ENCODE data around the gene BEND4. TPM values are rescaled to one million over a fixed set of nuclear protein-coding genes. Genes with fewer than 3 reads are reported as not detected.

BEND4 gene
- total RNA-seq, 1 donor from 2014 or later, result 2.1 TPM

- no peak for TF ChIP-seq CTCF (IDR thresholded peaks at IDR 0.05; ENCODE audit: partially characterized antibody, unreplicated experiment)
- no peaks in the 10 kb centered on the region for H3K9me3 Mint-ChIP-seq (ENCODE audit: unreplicated experiment)
- H3K27me3 Mint-ChIP-seq (ENCODE audit: unreplicated experiment), result no peaks in the 10 kb centered on the region
- no peaks in the 10 kb centered on the region for H3K4me1 Mint-ChIP-seq (ENCODE audit: low read depth, unreplicated experiment)
- DNase-seq, result no peak
- H3K27ac Mint-ChIP-seq (ENCODE audit: unreplicated experiment), result no peak overlapping the region
- H3K36me3 Mint-ChIP-seq (ENCODE audit: unreplicated experiment), result no peaks in the 10 kb centered on the region
- no peak overlapping the region for H3K4me3 Mint-ChIP-seq (ENCODE audit: unreplicated experiment)
Observed at GRCh38 chr4:42133006-42133405, 19.4 kb downstream of the BEND4 start.

- Mint-ChIP-seq H3K36me3 (ENCODE audit: unreplicated experiment) (no peaks in the 10 kb centered on the region), H3K27ac (ENCODE audit: unreplicated experiment) (no peak overlapping the region), H3K9me3 (ENCODE audit: unreplicated experiment) (no peaks in the 10 kb centered on the region), H3K4me1 (ENCODE audit: low read depth, unreplicated experiment) (no peaks in the 10 kb centered on the region), H3K27me3 (ENCODE audit: unreplicated experiment) (no peaks in the 10 kb centered on the region), H3K4me3 (ENCODE audit: unreplicated experiment) (no peak overlapping the region)
- DNase-seq, result no peak
- no peak for TF ChIP-seq CTCF (IDR thresholded peaks at IDR 0.05; ENCODE audit: partially characterized antibody, unreplicated experiment)
Observed at GRCh38 chr4:42132099-42132498, 20.4 kb downstream of the BEND4 start.

GRCh38 chr4:42123071-42123644 is 29.3 kb downstream of the BEND4 start:
- DNase-seq, result no peak
- Mint-ChIP-seq H3K36me3 (ENCODE audit: unreplicated experiment) (peaks cover 7% of the 10 kb centered on the region), H3K4me3 (ENCODE audit: unreplicated experiment) (no peak overlapping the region), H3K4me1 (ENCODE audit: low read depth, unreplicated experiment) (peaks cover 7% of the 10 kb centered on the region), H3K9me3 (ENCODE audit: unreplicated experiment) (peaks cover 2% of the 10 kb centered on the region), H3K27ac (ENCODE audit: unreplicated experiment) (no peak overlapping the region), H3K27me3 (ENCODE audit: unreplicated experiment) (no peaks in the 10 kb centered on the region)
- no peak for TF ChIP-seq CTCF (IDR thresholded peaks at IDR 0.05; ENCODE audit: partially characterized antibody, unreplicated experiment)

GRCh38 chr4:42122237-42122636 is 30.2 kb downstream of the BEND4 start:
- Mint-ChIP-seq H3K4me1 (ENCODE audit: low read depth, unreplicated experiment) (peaks cover 7% of the 10 kb centered on the region), H3K27me3 (ENCODE audit: unreplicated experiment) (no peaks in the 10 kb centered on the region), H3K9me3 (ENCODE audit: unreplicated experiment) (peaks cover 2% of the 10 kb centered on the region), H3K4me3 (ENCODE audit: unreplicated experiment) (no peak overlapping the region), H3K27ac (ENCODE audit: unreplicated experiment) (no peak overlapping the region), H3K36me3 (ENCODE audit: unreplicated experiment) (peaks cover 7% of the 10 kb centered on the region)
- no peak for TF ChIP-seq CTCF (IDR thresholded peaks at IDR 0.05; ENCODE audit: partially characterized antibody, unreplicated experiment)
- no peak for DNase-seq

- Mint-ChIP-seq H3K27me3 (ENCODE audit: unreplicated experiment) (no peaks in the 10 kb centered on the region), H3K4me1 (ENCODE audit: low read depth, unreplicated experiment) (peaks cover 7% of the 10 kb centered on the region), H3K36me3 (ENCODE audit: unreplicated experiment) (peaks cover 7% of the 10 kb centered on the region), H3K27ac (ENCODE audit: unreplicated experiment) (no peak overlapping the region), H3K4me3 (ENCODE audit: unreplicated experiment) (peak overlapping the region; percentile 23), H3K9me3 (ENCODE audit: unreplicated experiment) (peaks cover 2% of the 10 kb centered on the region)
- no peak for TF ChIP-seq CTCF (IDR thresholded peaks at IDR 0.05; ENCODE audit: partially characterized antibody, unreplicated experiment)
- no peak for DNase-seq
Observed at GRCh38 chr4:42119886-42120285, 32.6 kb downstream of the BEND4 start.

All from glutamatergic neuron (in vitro differentiated cells).